Activated CD8-positive, alpha-beta T cell treated with anti-CD3 and anti-CD28 coated beads for 36 hours (primary cell): ENCODE data around the gene PIERCE2. TPM values are rescaled to one million over a fixed set of nuclear protein-coding genes. Genes with fewer than 3 reads are reported as not detected.
"Not testable (repeated sequence)": the region's sequence is repeated elsewhere in the genome, so short reads cannot be mapped to it uniquely, and the experiment has no call there.

ENCODE experiments used
- ATAC-seq: fragments of 200-7000 bp; cut with Tn5 transposase; one replicate; pipeline ENCODE4 v1.10.0; 2021; ENCODE audit warnings: mild to moderate bottlenecking, moderate library complexity
- CTCF ChIA-PET: fragments of 350-600 bp; sonication (Branson Sonifier 250); formaldehyde crosslinking; loops from one replicate; lab custom pipeline; 2021; ENCODE audit warnings: antibody characterized with exemption; lab: Charles Lee
- POLR2A ChIA-PET: fragments of 350-600 bp; sonication (Branson Sonifier 250); formaldehyde crosslinking; loops from one replicate; lab custom pipeline; 2021; ENCODE audit warnings: antibody characterized with exemption; lab: Charles Lee
- DNase-seq: peaks from one replicate; pipeline ENCODE4 v3.0.0-alpha.2; 2020
- H3K27ac Mint-ChIP-seq: one replicate; pipeline ENCODE4 v1.8.0; 2021; ENCODE audit warnings: mild to moderate bottlenecking, mixed read lengths
- H3K27me3 Mint-ChIP-seq: one replicate; pipeline ENCODE4 v1.8.0; 2021; ENCODE audit warnings: mixed read lengths
- H3K36me3 Mint-ChIP-seq: one replicate; pipeline ENCODE4 v1.8.0; 2021; ENCODE audit warnings: low read depth, mixed read lengths
- H3K4me1 Mint-ChIP-seq: one replicate; pipeline ENCODE4 v1.8.0; 2021; ENCODE audit warnings: low read depth, mixed read lengths
- H3K4me3 Mint-ChIP-seq: one replicate; pipeline ENCODE4 v1.8.0; 2021; ENCODE audit warnings: mild to moderate bottlenecking, moderate library complexity, mixed read lengths
- H3K9me3 Mint-ChIP-seq: one replicate; pipeline ENCODE4 v1.8.0; 2021; ENCODE audit warnings: mixed read lengths
- CTCF ChIP-seq: fragments of 200-600 bp; IDR thresholded peaks from one replicate; pipeline ENCODE4 v1.8.0; 2022; ENCODE audit warnings: antibody characterized with exemption, mild to moderate bottlenecking
- intact Hi-C: fragments of 100-400 bp; cut with micrococcal nuclease; formaldehyde crosslinking; loops from one replicate; pipeline ENCODE4 v1.10.0; 2022
- total RNA-seq, 2 experiments: library from RNA; stranded (reverse); gene quantifications; one replicate each; pipeline ENCODE4 v1.2.3, GENCODE V29; 2021

The PIERCE2 gene
- total RNA-seq, 2 experiments from 2014 or later = not detected

GRCh38 chr15:55420171-55420866 is 12.0 kb downstream of the PIERCE2 start:
- no peaks in the 10 kb centered on the region for H3K36me3 Mint-ChIP-seq

GRCh38 chr15:55422089-55422488 is 13.8 kb downstream of the PIERCE2 start:
- no peak for TF ChIP-seq CTCF
- Mint-ChIP-seq H3K27ac (no peak overlapping the region), H3K4me1 (no peaks in the 10 kb centered on the region), H3K36me3 (no peaks in the 10 kb centered on the region), H3K4me3 (no peak overlapping the region), H3K27me3 (no peaks in the 10 kb centered on the region), H3K9me3 (no peaks in the 10 kb centered on the region)
- intact Hi-C loops = no loop called here
- ChIA-PET POLR2A (no interaction called here), CTCF (interaction anchor here (1.5 to 1.6 kb wide), 2 partner anchors 14 to 18 kb away, joined by 5 to 6 read pairs; no protein-coding TSS in a partner anchor)
- ATAC-seq (no peak), DNase-seq (no peak)

More at GRCh38 chr15:55420171-55420866, 12.0 kb downstream of the PIERCE2 start:
- H3K9me3 Mint-ChIP-seq = no peaks in the 10 kb centered on the region
- no peak for TF ChIP-seq CTCF
- H3K4me1 Mint-ChIP-seq = no peaks in the 10 kb centered on the region
- no peak overlapping the region for H3K27ac Mint-ChIP-seq
- intact Hi-C loops = no loop called here
- no peak overlapping the region for H3K4me3 Mint-ChIP-seq
- POLR2A ChIA-PET = no interaction called here
- no peaks in the 10 kb centered on the region for H3K27me3 Mint-ChIP-seq
- CTCF ChIA-PET = interaction anchor here (0.8 to 1.0 kb wide), 2 partner anchors 14 to 19 kb away, joined by 3 read pairs; no protein-coding TSS in a partner anchor
- no peak for DNase-seq
- ATAC-seq = no peak

GRCh38 chr15:55434989-55435825 is 26.9 kb downstream of the PIERCE2 start:
- intact Hi-C loops = loop anchor here (10.0 kb wide), 1 partner anchor 220 kb away; no protein-coding TSS in a partner anchor
- Mint-ChIP-seq H3K9me3 (no peaks in the 10 kb centered on the region), H3K4me3 (no peak overlapping the region), H3K36me3 (no peaks in the 10 kb centered on the region), H3K4me1 (peaks cover 2% of the 10 kb centered on the region), H3K27ac (no peak overlapping the region), H3K27me3 (no peaks in the 10 kb centered on the region)
- ChIA-PET POLR2A (no interaction called here), CTCF (interaction anchor here (0.7 to 2.2 kb wide), 24 partner anchors 9 to 537 kb away, joined by 3 to 12 read pairs (median 3); partner anchors contain the start of genes CCPG1, PIERCE2, PIGB and PIGBOS1)
- peak; percentile 63 for TF ChIP-seq CTCF
- ATAC-seq = peak; percentile 62
- DNase-seq = no peak

- H3K36me3 Mint-ChIP-seq, POLR2A ChIA-PET, ATAC-seq, intact Hi-C loops, DNase-seq, H3K4me1 Mint-ChIP-seq, H3K4me3 Mint-ChIP-seq, CTCF ChIA-PET, H3K9me3 Mint-ChIP-seq, H3K27me3 Mint-ChIP-seq, H3K27ac Mint-ChIP-seq: not testable (repeated sequence)
These were observed 34.8 kb downstream of the PIERCE2 start for GRCh38 chr15:55443141-55443540.

- DNase-seq, intact Hi-C loops, H3K4me3 Mint-ChIP-seq, H3K36me3 Mint-ChIP-seq, H3K27ac Mint-ChIP-seq, H3K9me3 Mint-ChIP-seq, ATAC-seq, H3K27me3 Mint-ChIP-seq, CTCF ChIA-PET, H3K4me1 Mint-ChIP-seq, POLR2A ChIA-PET: not testable (repeated sequence)
These were observed 37.6 kb downstream of the PIERCE2 start for GRCh38 chr15:55445936-55446335.

GRCh38 chr15:55446379-55447029 is 38.2 kb downstream of the PIERCE2 start:
- intact Hi-C loops, H3K9me3 Mint-ChIP-seq, POLR2A ChIA-PET, H3K4me3 Mint-ChIP-seq, DNase-seq, H3K27ac Mint-ChIP-seq, H3K4me1 Mint-ChIP-seq, ATAC-seq, CTCF ChIA-PET, H3K27me3 Mint-ChIP-seq, H3K36me3 Mint-ChIP-seq: not testable (repeated sequence)

- intact Hi-C loops, CTCF ChIA-PET: not testable (repeated sequence)
These were observed 38.7 kb downstream of the PIERCE2 start for GRCh38 chr15:55447030-55447394.

More at GRCh38 chr15:55447030-55447394, 38.7 kb downstream of the PIERCE2 start:
- DNase-seq, H3K36me3 Mint-ChIP-seq, H3K4me1 Mint-ChIP-seq, H3K27ac Mint-ChIP-seq, POLR2A ChIA-PET, ATAC-seq, H3K27me3 Mint-ChIP-seq, H3K9me3 Mint-ChIP-seq, H3K4me3 Mint-ChIP-seq: not testable (repeated sequence)
